Keratinocyte (primary cell): ENCODE measurements around the gene MTFP1. TPM values are rescaled to one million over a fixed set of nuclear protein-coding genes. Genes with fewer than 3 reads are reported as not detected.
A peak's percentile ranks its signal among the peaks of the same experiment; 100 is the strongest.

Experiments
- DNase-seq: peaks from one replicate; pipeline ENCODE4 v3.0.0-alpha.2; 2011; ENCODE audit warnings: low read depth, missing footprints, low spot score
- FAIRE-seq: peaks from 2 replicates; lab custom pipeline; 2011; peaks lifted over from hg19 to GRCh38; lab: Jason Lieb, UNC
- H2AFZ ChIP-seq: 2 replicates; pipeline ENCODE4 v1.6.0; 2012; ENCODE audit warnings: low read length, control low read depth, inconsistent platforms; ENCODE audit not compliant: control insufficient read depth
- H3K27ac ChIP-seq: 2 replicates; pipeline ENCODE4 v1.5.1; 2011; ENCODE audit warnings: low read length; ENCODE audit not compliant: control insufficient read depth, insufficient read depth
- H3K27me3 ChIP-seq: 3 replicates; pipeline ENCODE4 v1.6.0; 2011; ENCODE audit warnings: low read length; ENCODE audit not compliant: control insufficient read depth, insufficient read depth; ENCODE audit errors: extremely low read depth
- H3K36me3 ChIP-seq, 2 experiments: 2 replicates in 1 of 2; 3 replicates in 1 of 2; pipeline ENCODE4 v1.5.1; 2011; ENCODE audit warnings: low read length in 2 of 2, mild to moderate bottlenecking in 1 of 2; ENCODE audit not compliant: control insufficient read depth in 2 of 2, insufficient read depth in 2 of 2; ENCODE audit errors: extremely low read depth in 1 of 2
- H3K4me1 ChIP-seq: 3 replicates; pipeline ENCODE4 v1.5.1; 2011; ENCODE audit warnings: low read length; ENCODE audit not compliant: control insufficient read depth, insufficient read depth; ENCODE audit errors: extremely low read depth
- H3K4me2 ChIP-seq: 3 replicates; pipeline ENCODE4 v1.6.0; 2011; ENCODE audit warnings: low read depth, low read length; ENCODE audit not compliant: control insufficient read depth, insufficient read depth; ENCODE audit errors: extremely low read depth
- H3K4me3 ChIP-seq, 3 experiments: fragments of 200-600 bp in 1 of 3; sonication (generic) in 1 of 3; 2 replicates in 2 of 3; 3 replicates in 1 of 3; pipeline ENCODE4 v1.5.1; 2011 to 2016; ENCODE audit warnings: low read length in 3 of 3, mild to moderate bottlenecking in 3 of 3, control low read depth in 2 of 3, inconsistent platforms in 1 of 3, low read depth in 1 of 3, mixed read lengths in 1 of 3, mixed run types in 1 of 3, moderate library complexity in 1 of 3; ENCODE audit not compliant: control insufficient read depth in 2 of 3, insufficient read depth in 2 of 3; ENCODE audit errors: extremely low read depth in 1 of 3
- H3K79me2 ChIP-seq: 2 replicates; pipeline ENCODE4 v1.6.0; 2012; ENCODE audit warnings: low read length; ENCODE audit not compliant: control insufficient read depth, insufficient read depth
- H3K9ac ChIP-seq: 3 replicates; pipeline ENCODE4 v1.6.0; 2011; ENCODE audit warnings: low read length; ENCODE audit not compliant: control insufficient read depth, insufficient read depth; ENCODE audit errors: extremely low read depth
- H3K9me1 ChIP-seq: 3 replicates; pipeline ENCODE4 v1.6.0; 2011; ENCODE audit warnings: low read length; ENCODE audit not compliant: control insufficient read depth, insufficient read depth; ENCODE audit errors: extremely low read depth
- H3K9me3 ChIP-seq: 2 replicates; pipeline ENCODE4 v1.5.1; 2012; ENCODE audit warnings: low read depth, low read length; ENCODE audit not compliant: control insufficient read depth
- H4K20me1 ChIP-seq: 3 replicates; pipeline ENCODE4 v1.6.0; 2011; ENCODE audit warnings: low read length; ENCODE audit not compliant: control insufficient read depth, insufficient read depth; ENCODE audit errors: extremely low read depth
- EZH2 ChIP-seq: IDR thresholded peaks from one replicate; pipeline ENCODE4 v1.6.1; 2012; ENCODE audit warnings: inconsistent platforms, mild to moderate bottlenecking, low read length, moderate library complexity
- dilution Hi-C: fragments of 300-500 bp; cut with MboI; formaldehyde crosslinking; loops from one replicate; pipeline ENCODE4 v1.7.0; 2020; ENCODE audit warnings: low sequenced_read_pairs; ENCODE audit not compliant: extremely low pct_ligation_motif_present
- polyA plus RNA-seq, 5 experiments: library from polyadenylated mRNA; depleted of rRNA in 3 of 5; stranded (reverse) in 3 of 5; stranded (forward) in 1 of 5; unstranded in 1 of 5; fragments of >200 nt; gene quantifications; 1 replicate in 1 of 5; 2 replicates in 3 of 5; 3 replicates in 1 of 5; pipeline versions ENCODE4 v1.2.1 to v1.2.3, GENCODE V29; 2011 to 2012; ENCODE audit warnings: missing spikeins in 2 of 5, low read depth in 1 of 5, low replicate concordance in 1 of 5
- TF ChIP-seq, protein P1 (sequence below), 3 experiments: IDR thresholded peaks in 1 of 3; conservative IDR thresholded peaks in 1 of 3; optimal IDR thresholded peaks in 1 of 3; 2 replicates in 2 of 3; 3 replicates in 1 of 3; pipeline versions ENCODE3 to v1.5.1; 2011; ENCODE audit warnings: low read length in 3 of 3, mild to moderate bottlenecking in 3 of 3, moderate library complexity in 2 of 3, control low read depth in 1 of 3, inconsistent platforms in 1 of 3; ENCODE audit not compliant: insufficient read depth in 2 of 3; ENCODE audit errors: extremely low read depth in 1 of 3

Gene MTFP1
- polyA plus RNA-seq, 1 donor (not counting 4 experiments of a cell fraction or from before 2014, with no cell fraction given), result 8.4 TPM

DNA sequence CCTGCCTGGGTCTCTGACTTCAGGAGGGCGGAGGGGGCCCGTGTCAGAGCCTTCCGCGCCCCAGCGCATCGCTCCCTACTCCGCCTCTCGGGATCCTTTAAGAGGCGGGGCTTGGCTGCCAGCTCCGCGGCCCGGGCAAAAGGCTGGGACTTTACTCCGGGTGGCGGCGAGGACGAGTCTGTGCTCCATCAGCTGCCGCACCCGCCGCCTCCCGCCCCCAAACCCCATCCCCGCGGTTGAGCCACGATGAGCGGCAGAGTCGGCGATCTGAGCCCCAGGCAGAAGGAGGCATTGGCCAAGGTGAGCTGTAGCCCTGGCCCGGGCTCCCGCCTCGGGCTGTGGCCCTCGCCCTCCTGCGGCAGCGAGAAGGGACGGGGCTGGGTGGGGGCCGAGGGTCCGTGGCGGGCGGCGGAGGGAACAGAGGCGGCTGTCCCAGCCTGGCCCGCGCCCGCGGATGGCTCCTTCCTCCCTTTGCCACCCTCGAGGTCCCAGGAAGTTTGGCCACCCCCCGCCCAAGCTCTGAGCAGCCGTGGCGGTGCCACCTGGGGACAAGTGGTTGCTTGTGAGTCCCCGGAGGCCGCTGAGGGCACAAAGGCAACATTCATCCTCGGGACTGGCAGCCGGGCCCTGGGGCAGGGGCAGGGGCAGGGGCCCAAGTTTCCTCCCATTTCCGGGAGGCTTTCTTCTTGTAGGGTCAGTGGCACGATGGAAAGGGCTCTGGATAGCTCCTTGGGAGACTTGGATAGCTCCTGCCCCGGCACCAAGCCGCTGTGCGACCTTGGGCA, 28.5 kb upstream of the MTFP1 start, which contains the start of gene SEC14L2:
TSS of gene SEC14L2 (plus strand) at position 148 of the 785 bp plus-strand sequence. CDS start at position 247, 99 bp downstream.
- peak within 1 kb of the TSS; percentile 83 for H3K4me2 ChIP-seq
- peak within 1 kb of the TSS; percentile 72 for H3K9ac ChIP-seq
- dilution Hi-C loops, result no loop called here
- H3K36me3 ChIP-seq, result peaks cover 2 to 17% of the 10 kb centered on the region in 2 experiments
- FAIRE-seq (no peak), DNase-seq (no peak)
- H3K4me3 ChIP-seq, result peak within 1 kb of the TSS; percentile 77 to 89 (median 82)
- peak within 1 kb of the TSS; percentile 64 for H2AFZ ChIP-seq
- no peak for TF ChIP-seq EZH2
- TF ChIP-seq, protein P1, sequence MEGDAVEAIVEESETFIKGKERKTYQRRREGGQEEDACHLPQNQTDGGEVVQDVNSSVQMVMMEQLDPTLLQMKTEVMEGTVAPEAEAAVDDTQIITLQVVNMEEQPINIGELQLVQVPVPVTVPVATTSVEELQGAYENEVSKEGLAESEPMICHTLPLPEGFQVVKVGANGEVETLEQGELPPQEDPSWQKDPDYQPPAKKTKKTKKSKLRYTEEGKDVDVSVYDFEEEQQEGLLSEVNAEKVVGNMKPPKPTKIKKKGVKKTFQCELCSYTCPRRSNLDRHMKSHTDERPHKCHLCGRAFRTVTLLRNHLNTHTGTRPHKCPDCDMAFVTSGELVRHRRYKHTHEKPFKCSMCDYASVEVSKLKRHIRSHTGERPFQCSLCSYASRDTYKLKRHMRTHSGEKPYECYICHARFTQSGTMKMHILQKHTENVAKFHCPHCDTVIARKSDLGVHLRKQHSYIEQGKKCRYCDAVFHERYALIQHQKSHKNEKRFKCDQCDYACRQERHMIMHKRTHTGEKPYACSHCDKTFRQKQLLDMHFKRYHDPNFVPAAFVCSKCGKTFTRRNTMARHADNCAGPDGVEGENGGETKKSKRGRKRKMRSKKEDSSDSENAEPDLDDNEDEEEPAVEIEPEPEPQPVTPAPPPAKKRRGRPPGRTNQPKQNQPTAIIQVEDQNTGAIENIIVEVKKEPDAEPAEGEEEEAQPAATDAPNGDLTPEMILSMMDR (optimal IDR thresholded peaks at IDR 0.05 in 1 of 3, IDR thresholded peaks at IDR 0.05 in 1 of 3, conservative IDR thresholded peaks at IDR 0.05 in 1 of 3; ENCODE audit: extremely low read depth in 1 of 3, insufficient read depth in 2 of 3, low read length in 3 of 3), result no peak
- peaks cover 30% of the 10 kb centered on the region for H3K4me1 ChIP-seq
- no peaks in the 10 kb centered on the region for H3K9me3 ChIP-seq
- no peaks in the 10 kb centered on the region for H4K20me1 ChIP-seq
- H3K9me1 ChIP-seq, result no peaks in the 10 kb centered on the region
- H3K27me3 ChIP-seq, result no peaks in the 10 kb centered on the region
- H3K79me2 ChIP-seq, result peaks cover 47% of the 10 kb centered on the region
- peak within 1 kb of the TSS; percentile 44 for H3K27ac ChIP-seq

DNA sequence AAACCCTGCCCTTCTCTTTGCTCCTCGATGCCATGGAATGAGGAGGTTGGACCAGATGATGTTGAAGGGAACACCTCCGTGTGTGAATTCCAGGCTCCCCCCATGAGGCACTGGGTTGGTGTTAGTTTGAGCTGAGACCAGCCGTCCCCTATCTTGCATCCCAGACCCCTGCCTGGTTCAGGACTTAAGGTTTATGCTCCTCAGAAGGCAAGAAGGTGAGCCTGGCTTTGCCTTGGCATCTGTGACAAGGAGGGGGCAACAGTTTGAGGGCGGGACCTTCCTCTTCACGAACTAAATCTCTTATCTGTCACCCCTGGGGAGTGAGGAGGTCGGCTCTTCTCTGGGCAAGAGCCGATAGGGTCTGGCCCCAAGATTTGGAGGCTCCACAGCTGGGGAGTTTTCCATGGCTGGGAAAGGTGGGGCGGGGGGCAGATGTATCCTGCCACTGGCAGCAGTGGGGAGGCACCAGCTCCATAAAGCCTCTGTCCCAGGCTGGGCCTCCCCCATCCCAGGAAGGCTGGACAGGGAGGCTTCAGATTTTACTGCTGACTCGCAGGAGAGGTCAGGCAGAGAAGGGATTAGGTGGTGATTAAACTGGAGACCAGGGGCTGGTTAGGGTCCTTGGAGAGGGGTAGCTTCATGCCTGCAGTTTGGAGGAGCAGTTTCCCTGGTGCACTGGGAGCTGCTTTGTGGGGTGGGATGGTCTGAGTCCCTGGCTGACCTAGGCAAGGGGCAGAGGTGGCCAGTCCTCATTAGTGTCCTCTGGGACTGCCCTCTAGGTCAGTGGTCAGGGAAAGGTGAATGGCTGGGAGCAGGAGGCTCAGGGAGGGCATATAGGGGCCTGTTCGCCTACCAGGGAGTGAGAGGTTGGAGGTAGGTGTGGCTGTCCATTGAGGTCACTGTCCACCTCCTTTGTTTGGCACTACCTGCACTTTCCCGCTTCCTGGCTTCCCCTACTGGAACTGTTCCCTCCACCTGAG, 27.6 kb upstream of the MTFP1 start:
- Histone ChIP-seq H3K27ac (peak overlapping the region; percentile 37), H3K9ac (peak overlapping the region; percentile 72), H3K36me3 (peaks cover 5 to 22% of the 10 kb centered on the region in 2 experiments), H3K9me1 (no peaks in the 10 kb centered on the region), H3K27me3 (no peaks in the 10 kb centered on the region), H3K79me2 (peaks cover 56% of the 10 kb centered on the region), H3K4me3 (peak overlapping the region; percentile 77 to 89 (median 82)), H2AFZ (no peak overlapping the region), H3K4me1 (peaks cover 30% of the 10 kb centered on the region), H3K9me3 (no peaks in the 10 kb centered on the region), H4K20me1 (no peaks in the 10 kb centered on the region), H3K4me2 (peak overlapping the region; percentile 83)
- dilution Hi-C loops, result no loop called here
- FAIRE-seq (peak; percentile 58), DNase-seq (no peak)
- no peak for TF ChIP-seq EZH2
- TF ChIP-seq, protein P1 (optimal IDR thresholded peaks at IDR 0.05 in 1 of 3, IDR thresholded peaks at IDR 0.05 in 1 of 3, conservative IDR thresholded peaks at IDR 0.05 in 1 of 3; ENCODE audit: extremely low read depth in 1 of 3, insufficient read depth in 2 of 3, low read length in 3 of 3), result no peak
